HG03196 (cell line): ENCODE data around the gene ROS1.

ENCODE experiments used
- ATAC-seq: cut with Tn5 transposase; IDR thresholded peaks from one replicate; pipeline ENCODE4 v1.9.1; 2021; ENCODE audit not compliant: unreplicated experiment

Gene ROS1

DNA sequence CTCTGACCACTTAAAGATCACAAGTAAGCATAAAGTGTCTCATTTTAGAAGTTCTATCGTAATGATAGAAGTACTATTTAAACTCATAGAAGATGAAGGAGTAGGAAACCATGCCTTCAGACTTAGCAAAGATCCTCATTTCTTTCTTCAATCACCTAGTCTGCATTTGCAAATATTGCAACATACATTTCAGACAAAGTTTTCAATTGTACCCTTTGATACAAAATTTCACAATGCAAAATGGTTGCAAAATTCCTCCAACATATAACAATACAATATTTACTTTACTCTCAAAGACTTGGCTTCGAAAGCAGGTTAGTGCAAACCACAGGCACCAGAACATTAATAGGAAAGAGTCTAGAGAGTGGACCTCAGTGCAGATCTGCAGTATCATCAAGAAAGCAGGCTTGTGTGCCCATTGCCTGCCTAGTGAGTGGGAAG, 16.1 kb upstream of the ROS1 start:
- no peak for ATAC-seq

DNA sequence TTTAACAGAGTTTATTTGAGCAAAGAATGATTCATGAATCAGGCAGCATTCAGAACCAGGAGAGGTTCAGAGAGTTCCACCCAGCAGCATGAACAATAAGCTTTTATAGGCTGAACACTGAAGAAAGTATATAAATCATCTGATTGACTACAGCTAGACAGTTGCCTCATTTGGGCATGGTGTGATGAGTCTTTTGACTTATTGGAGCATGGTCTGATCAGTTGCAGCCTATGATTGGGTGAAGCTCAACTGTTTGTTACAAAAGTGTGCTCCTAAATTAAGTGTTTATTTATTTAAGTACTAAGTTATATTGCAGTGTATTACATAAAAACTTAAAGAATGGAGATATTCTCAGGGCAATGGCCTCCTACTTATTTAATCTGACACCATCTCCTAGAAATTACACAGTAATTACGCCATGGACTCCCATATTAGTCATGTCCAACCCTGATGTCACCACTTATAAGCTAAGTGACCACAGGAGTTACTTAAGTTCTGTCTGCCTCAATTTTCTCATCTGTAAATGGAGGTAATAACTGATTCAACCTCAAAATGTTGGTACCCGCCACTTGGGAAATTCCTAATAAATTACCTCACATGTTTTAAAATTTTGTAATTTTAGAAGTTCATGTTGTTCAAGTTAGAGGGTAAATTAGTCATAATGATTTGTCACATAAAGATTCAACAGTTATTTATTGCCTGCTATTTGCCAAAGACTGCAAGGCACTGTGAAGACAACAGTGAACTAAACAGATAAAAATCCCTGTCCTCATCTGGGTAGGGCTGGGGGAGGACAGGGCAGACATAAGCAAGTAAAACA, 15.2 kb upstream of the ROS1 start:
- no peak for ATAC-seq

- ATAC-seq, result no peak
Measured at GRCh38 chr6:117432273-117432672, 6.5 kb upstream of the ROS1 start.

DNA sequence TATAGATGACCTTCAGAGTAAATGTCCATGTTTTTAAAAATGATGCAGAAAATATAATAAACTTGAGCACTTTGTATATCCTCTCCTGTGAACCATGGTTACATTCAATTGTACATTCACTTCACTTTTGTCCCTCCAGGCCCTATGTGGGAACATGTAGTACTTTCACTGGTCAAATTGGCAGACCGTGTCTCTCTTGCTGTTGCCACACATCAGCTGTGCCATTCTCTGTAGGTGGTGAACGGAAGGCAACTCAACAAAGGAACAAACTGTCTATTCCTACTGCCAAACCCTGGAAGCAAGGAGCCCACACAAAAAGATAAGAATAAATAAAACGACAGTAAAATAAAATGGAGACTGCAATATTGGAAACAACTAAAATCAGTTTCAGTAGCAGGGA, 2.0 kb downstream of the ROS1 start:
- no peak for ATAC-seq

- ATAC-seq, result no peak
Measured at GRCh38 chr6:117418320-117418719, 7.4 kb downstream of the ROS1 start.

GRCh38 chr6:117417851-117418250, 7.9 kb downstream of the ROS1 start:
- ATAC-seq, result no peak

DNA sequence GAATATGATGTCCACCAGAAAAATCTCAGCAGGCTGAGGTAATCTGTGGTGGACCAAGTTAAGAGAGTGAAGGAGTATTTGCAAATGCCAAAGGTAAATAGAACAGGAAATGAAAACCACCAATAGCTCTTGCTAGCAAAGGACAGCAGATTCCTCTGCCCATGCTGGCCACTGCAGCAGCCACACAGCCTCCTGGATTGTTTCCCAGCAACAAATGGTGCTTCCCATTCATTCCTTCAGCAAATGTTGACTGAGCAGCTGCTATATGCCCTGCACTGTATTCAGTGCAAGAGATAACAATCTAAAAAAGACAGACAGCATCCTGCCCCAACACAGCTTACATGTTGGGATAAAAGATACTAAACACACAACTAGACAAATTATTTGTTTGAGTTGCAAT, 11.0 kb downstream of the ROS1 start:
- ATAC-seq, result no peak

GRCh38 chr6:117411474-117411873, 14.3 kb downstream of the ROS1 start:
- no peak for ATAC-seq

DNA sequence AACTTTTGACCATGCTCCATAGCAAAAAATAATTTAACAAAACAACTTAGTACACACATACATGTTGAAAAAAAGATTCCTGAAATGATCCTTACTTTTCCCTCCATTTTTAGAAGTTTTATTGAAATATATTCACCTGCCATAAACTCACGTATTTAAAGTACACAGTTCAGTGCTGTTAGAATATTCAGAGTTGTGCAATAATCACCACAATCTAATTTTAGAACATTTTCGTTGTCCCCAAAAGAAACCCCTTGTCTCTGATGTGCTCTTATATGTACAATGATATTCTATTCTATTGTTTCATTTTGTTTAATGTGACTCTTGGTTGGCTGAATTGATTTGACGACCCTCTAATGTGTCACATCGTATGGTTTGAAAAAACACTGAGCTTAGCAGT, 15.9 kb downstream of the ROS1 start:
- ATAC-seq, result no peak

GRCh38 chr6:117409420-117409819, 16.3 kb downstream of the ROS1 start:
- no peak for ATAC-seq

DNA sequence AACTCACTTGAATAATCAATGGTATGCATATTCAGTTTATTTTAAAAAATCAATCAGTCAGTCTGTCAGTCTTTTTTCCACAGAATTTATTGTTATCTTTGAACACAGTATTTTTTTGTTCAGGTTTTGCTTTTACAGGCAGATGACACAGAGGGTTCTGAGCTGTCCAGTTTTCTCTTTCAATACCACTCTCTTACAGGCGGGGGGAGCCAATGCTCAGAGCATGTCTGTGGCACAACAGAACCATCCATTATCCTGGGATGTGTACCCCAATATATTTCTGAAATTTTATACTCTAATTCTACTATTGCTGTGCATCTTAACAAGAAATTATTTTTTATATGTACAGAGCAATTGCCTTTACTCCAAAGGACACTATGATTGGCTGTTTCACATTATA, 21.2 kb downstream of the ROS1 start:
- no peak for ATAC-seq

DNA sequence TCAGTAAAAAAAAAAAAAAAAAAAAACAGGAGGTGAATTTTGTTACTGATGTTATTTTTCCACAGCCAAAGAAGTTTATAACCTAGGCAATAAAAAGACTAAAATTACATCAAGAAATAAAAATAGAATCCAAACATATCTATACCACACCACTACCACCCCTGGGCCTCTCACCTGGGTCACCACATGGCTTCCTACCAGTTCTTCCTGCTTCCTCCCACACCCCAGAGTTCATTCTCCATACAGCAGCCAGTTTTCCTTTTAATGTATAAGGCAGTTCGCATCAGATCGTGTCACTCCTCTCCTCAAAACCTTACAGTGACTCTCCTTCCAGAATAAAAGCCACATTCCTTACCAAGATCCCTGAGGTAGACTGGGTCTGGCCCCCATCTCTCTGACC, 23.9 kb downstream of the ROS1 start:
- ATAC-seq, result no peak

DNA sequence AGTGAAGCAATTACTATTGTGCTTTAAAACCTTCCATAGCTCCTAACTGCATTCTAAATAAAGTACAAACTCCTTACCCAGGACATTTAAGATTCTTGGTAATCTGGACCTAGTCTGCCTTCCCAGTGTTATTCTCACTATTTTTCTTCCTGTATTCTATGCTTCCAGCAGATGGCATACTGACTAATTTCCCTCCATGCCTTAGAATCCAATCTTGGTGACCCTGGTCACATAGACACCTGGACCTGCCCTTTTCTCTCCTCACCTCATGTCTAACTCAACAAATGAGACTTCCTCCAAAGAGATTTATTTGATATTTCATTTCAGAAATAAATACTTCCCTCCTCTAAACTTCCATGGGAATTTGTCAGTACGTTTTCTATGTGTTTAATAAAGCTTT, 25.8 kb downstream of the ROS1 start:
- ATAC-seq, result no peak

- no peak for ATAC-seq
Measured at GRCh38 chr6:117399126-117399525, 26.6 kb downstream of the ROS1 start.

GRCh38 chr6:117397536-117398227, 28.1 kb downstream of the ROS1 start:
- no peak for ATAC-seq

DNA sequence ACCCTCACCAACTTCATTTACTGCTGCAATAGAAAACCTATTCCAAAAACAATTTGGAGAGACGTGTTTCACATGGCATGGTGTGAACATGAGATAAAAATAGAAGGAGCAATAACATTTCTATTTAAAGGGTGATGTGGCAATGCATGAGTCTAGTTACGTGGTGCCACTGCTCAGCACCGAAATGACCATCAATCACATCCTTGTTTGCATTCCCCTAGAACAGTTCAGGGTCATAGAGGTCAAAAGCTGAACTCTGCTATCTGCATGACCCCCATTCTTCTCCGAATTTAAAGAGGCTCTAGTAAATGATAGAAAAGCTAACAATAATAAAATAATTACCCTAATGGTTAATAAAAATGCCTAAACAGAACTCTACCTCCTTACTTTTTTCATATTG, 29.5 kb downstream of the ROS1 start:
- no peak for ATAC-seq

DNA sequence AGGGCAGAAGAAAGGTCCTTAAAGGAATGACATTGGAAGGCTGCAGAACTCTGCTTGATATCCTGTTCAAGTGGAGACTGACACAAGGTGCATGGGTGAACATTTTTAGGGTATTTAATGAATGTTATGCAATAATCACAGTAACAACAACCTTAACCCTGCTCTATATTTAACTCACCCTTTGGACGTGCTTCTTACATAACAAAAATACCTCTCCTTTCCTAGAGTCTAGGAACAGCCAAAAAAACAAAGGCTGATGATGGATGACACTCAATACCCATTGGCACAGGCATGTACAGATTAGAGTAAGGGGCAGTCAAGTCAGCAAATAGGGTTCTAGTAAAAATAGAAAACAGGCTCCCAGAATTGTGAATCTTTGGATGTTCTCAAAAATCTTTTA, 30.6 kb downstream of the ROS1 start:
- no peak for ATAC-seq

GRCh38 chr6:117393045-117393444, 32.7 kb downstream of the ROS1 start:
- no peak for ATAC-seq

DNA sequence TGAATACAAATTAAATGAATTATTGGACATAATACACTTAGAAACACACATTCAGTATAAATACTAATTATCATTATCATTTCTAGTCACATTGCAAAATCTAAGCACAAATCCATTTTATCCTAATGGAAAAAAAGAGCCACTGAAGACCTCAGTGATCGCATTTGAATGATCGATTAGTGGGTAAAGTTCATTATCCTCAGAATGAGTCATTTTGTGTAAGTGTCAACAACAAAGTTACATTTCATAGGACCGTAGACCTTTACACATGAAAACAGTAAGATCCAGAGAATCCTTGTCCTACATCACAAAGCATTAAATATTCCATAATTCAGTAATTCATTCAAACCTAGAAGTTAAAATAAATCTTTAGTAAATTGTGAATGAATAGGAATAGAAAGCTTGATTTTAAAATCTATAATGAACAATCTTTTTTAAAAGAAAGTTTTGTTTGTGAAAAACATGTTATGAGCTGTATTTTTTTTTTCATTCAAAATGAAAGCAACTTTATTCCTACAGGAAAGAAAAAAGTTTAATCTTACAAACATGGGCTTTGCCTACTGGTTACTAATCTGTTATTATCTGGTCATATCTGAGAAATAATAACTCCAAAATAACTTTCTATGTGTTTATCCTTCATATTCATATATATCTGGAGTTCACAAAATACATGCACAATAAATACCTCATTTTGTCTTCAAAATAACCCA, 33.7 kb downstream of the ROS1 start:
- no peak for ATAC-seq

DNA sequence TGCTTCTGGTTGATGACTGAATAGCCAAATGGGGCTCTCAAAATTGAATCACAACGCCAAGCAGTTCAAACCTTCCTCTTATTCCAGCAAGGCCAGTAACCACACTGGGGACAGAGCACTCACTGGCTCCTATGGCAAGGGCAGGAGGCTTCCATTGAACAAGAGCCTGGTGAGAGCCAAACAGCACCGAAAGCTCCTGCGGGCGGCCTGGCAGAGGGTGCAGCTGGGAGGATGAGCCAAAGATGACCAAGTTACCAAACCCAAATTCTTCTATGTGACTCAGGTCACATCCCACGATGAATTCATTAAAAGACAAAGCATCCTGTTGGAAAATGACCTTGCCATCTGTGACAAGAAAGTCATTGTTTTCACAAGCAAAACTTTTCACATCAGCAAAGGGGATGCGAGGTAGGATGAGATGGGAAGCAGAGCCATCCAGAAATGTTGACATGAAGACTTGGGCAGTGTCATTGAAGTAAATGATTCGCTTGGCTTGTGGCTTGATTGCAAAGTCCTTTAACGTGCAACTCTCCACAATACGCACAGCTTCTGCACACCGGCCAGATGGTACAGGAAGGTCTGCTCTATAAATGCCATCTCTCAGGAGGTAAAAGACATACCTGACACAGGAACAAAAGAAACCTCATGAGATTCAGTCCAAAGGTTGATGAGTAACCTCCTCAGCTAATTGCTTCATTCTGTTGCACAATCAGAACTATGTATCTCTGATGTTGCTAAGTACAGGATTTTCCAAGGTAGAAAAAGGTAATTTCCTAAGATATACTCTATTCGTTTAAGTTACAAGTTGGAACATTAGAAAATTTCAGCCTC, 36.3 kb downstream of the ROS1 start:
- no peak for ATAC-seq

- ATAC-seq, result no peak
Measured at GRCh38 chr6:117387454-117387974, 38.2 kb downstream of the ROS1 start.
